HCT116 (cell line): ENCODE measurements around the gene SF3B5. TPM values are rescaled to one million over a fixed set of nuclear protein-coding genes. Genes with fewer than 3 reads are reported as not detected.

Experiments
- ATAC-seq: fragments of 200-7000 bp; cut with Tn5 transposase; 2 replicates; pipeline ENCODE4 v1.9.1; 2020; ENCODE audit warnings: mild to moderate bottlenecking, moderate library complexity
- BruUV-seq: library from RNA; stranded (reverse); fragments of 400-500 nt; replicated peaks from 2 replicates; lab custom pipeline; 2021; lab: Mats Ljungman, UMichigan
- CTCF ChIA-PET: fragments of 300-600 bp; sonication (Branson Sonifier 250); formaldehyde crosslinking; loops from one replicate; lab custom pipeline; 2021; ENCODE audit warnings: antibody characterized with exemption; lab: Charles Lee
- POLR2A ChIA-PET: fragments of 300-600, 350-600 bp; sonication (Branson Sonifier 250); formaldehyde crosslinking; loops from one replicate; lab custom pipeline; 2021; ENCODE audit warnings: antibody characterized with exemption; lab: Charles Lee
- RAD21 ChIA-PET, 2 experiments: fragments of 300-600 bp; sonication (Branson Sonifier 250); formaldehyde crosslinking; loops; one replicate each; lab custom pipeline; 2023; ENCODE audit warnings: low total read pairs in 2 of 2; ENCODE audit not compliant: uncharacterized antibody in 2 of 2, unreplicated experiment in 2 of 2, low non-redundant PET in 1 of 2; lab: Charles Lee
- DNase-seq: peaks from one replicate; pipeline ENCODE4 v3.0.0-alpha.2; 2010; ENCODE audit warnings: low read depth, low spot score
- H2AFZ ChIP-seq: fragments of 200-600 bp; shearing (Covaris generic), sonication (generic); 2 replicates; pipeline ENCODE4 v1.6.1; 2017; ENCODE audit warnings: low read depth, mixed run types, mixed read lengths, antibody characterized with exemption, low read length; ENCODE audit not compliant: poor library complexity, severe bottlenecking
- H3K27ac ChIP-seq: 2 replicates; pipeline ENCODE4 v1.5.1; 2012; ENCODE audit warnings: low read depth, low read length
- H3K27me3 ChIP-seq: fragments of 200-600 bp; sonication (generic); 2 replicates; pipeline ENCODE4 v1.6.1; 2016; ENCODE audit warnings: mixed run types, low read length, mixed read lengths; ENCODE audit not compliant: insufficient read depth
- H3K36me3 ChIP-seq, 2 experiments: fragments of 200-500 bp in 1 of 2; fragments of 200-600 bp in 1 of 2; sonication (Bioruptor generic) in 1 of 2; sonication (generic) in 1 of 2; 2 replicates each; pipeline versions ENCODE4 v1.5.1 to v1.6.1; 2014 to 2016; ENCODE audit warnings: low read length in 2 of 2, inconsistent platforms in 1 of 2, mixed read lengths in 1 of 2, mixed run types in 1 of 2; ENCODE audit not compliant: insufficient read depth in 2 of 2, control insufficient read depth in 1 of 2
- H3K4me1 ChIP-seq, 2 experiments: fragments of 200-600 bp in 1 of 2; sonication (generic) in 1 of 2; 2 replicates each; pipeline versions ENCODE4 v1.5.1 to v1.6.1; 2012 to 2017; ENCODE audit warnings: low read length in 2 of 2, inconsistent platforms in 1 of 2, mild to moderate bottlenecking in 1 of 2, mixed read lengths in 1 of 2, mixed run types in 1 of 2, moderate library complexity in 1 of 2; ENCODE audit not compliant: insufficient read depth in 2 of 2, control insufficient read depth in 1 of 2
- H3K4me2 ChIP-seq: fragments of 200-600 bp; sonication (generic); 2 replicates; pipeline ENCODE4 v1.6.1; 2017; ENCODE audit warnings: mixed run types, low read length, mixed read lengths
- H3K4me3 ChIP-seq, 2 experiments: fragments of 200-600 bp in 1 of 2; sonication (generic) in 1 of 2; replicated peaks in 1 of 2; 2 replicates each; pipeline ENCODE4 v1.5.1; 2011 to 2016; ENCODE audit warnings: low read length in 2 of 2, control low read depth in 1 of 2, low read depth in 1 of 2, mild to moderate bottlenecking in 1 of 2, mixed read lengths in 1 of 2, mixed run types in 1 of 2
- H3K79me2 ChIP-seq: fragments of 200-600 bp; sonication (generic); 2 replicates; pipeline ENCODE4 v1.6.1; 2017; ENCODE audit warnings: mild to moderate bottlenecking, mixed run types, low read length, moderate library complexity, mixed read lengths; ENCODE audit not compliant: insufficient read depth
- H3K9ac ChIP-seq: fragments of 200-600 bp; sonication (generic); 2 replicates; pipeline ENCODE4 v1.6.1; 2016; ENCODE audit warnings: low read length, mixed read lengths
- H3K9me2 ChIP-seq: fragments of 200-600 bp; sonication (generic), shearing (Covaris generic); 2 replicates; pipeline ENCODE4 v1.6.1; 2017; ENCODE audit warnings: mixed run types, mild to moderate bottlenecking, moderate library complexity; ENCODE audit not compliant: insufficient read depth
- H3K9me3 ChIP-seq, 2 experiments: fragments of 200-500 bp in 1 of 2; fragments of 200-600 bp in 1 of 2; sonication (Bioruptor generic) in 1 of 2; sonication (generic) in 1 of 2; 2 replicates each; pipeline ENCODE4 v1.6.1; 2014 to 2017; ENCODE audit warnings: low read length in 2 of 2, mixed read lengths in 2 of 2, inconsistent platforms in 1 of 2, low read depth in 1 of 2, mild to moderate bottlenecking in 1 of 2, mixed run types in 1 of 2, moderate library complexity in 1 of 2; ENCODE audit not compliant: control insufficient read depth in 1 of 2, insufficient read depth in 1 of 2
- H4K20me1 ChIP-seq: fragments of 200-600 bp; sonication (generic), shearing (Covaris generic); 2 replicates; pipeline ENCODE4 v1.6.1; 2017; ENCODE audit warnings: mixed run types, mild to moderate bottlenecking, moderate library complexity; ENCODE audit not compliant: insufficient read depth
- CBX3 ChIP-seq: IDR thresholded peaks from 2 replicates; pipeline ENCODE4 v1.6.1; 2012; ENCODE audit warnings: low read depth
- EGR1 ChIP-seq: IDR thresholded peaks from 2 replicates; pipeline ENCODE4 v1.6.1; 2012; ENCODE audit warnings: low read depth
- ELF1 ChIP-seq: IDR thresholded peaks from 2 replicates; pipeline ENCODE4 v1.6.1; 2012; ENCODE audit warnings: low read depth, borderline replicate concordance
- EZH2 ChIP-seq: fragments of 200-600 bp; sonication (generic); IDR thresholded peaks from 2 replicates; pipeline ENCODE4 v1.6.1; 2017; ENCODE audit warnings: antibody characterized with exemption, mixed run types
- FOSL1 ChIP-seq: IDR thresholded peaks from 2 replicates; pipeline ENCODE4 v1.6.1; 2012; ENCODE audit warnings: low read depth
- JUND ChIP-seq: IDR thresholded peaks from 2 replicates; pipeline ENCODE4 v1.6.1; 2012
- POLR2A ChIP-seq: IDR thresholded peaks from 2 replicates; pipeline ENCODE4 v1.7.0; 2011; ENCODE audit warnings: borderline replicate concordance; ENCODE audit not compliant: insufficient read depth, insufficient read length; ENCODE audit errors: extremely low read depth
- POLR2AphosphoS5 ChIP-seq: IDR thresholded peaks from 2 replicates; pipeline ENCODE4 v1.6.1; 2011; ENCODE audit warnings: mild to moderate bottlenecking, low read depth, low read length, moderate library complexity
- RAD21 ChIP-seq: IDR thresholded peaks from 2 replicates; pipeline ENCODE4 v1.6.1; 2012; ENCODE audit warnings: low read depth, mild to moderate bottlenecking
- SP1 ChIP-seq: IDR thresholded peaks from 2 replicates; pipeline ENCODE4 v1.6.1; 2012; ENCODE audit warnings: low read depth
- SRF ChIP-seq: IDR thresholded peaks from 2 replicates; pipeline ENCODE4 v1.6.1; 2012; ENCODE audit warnings: low read depth
- TCF7L2 ChIP-seq: IDR thresholded peaks from 2 replicates; pipeline ENCODE4 v1.7.0; 2011; ENCODE audit warnings: borderline replicate concordance, inconsistent platforms; ENCODE audit not compliant: insufficient read depth, insufficient read length; ENCODE audit errors: extremely low read depth
- YY1 ChIP-seq: IDR thresholded peaks from 2 replicates; pipeline ENCODE4 v1.6.1; 2011; ENCODE audit warnings: low read length, low read depth, moderate library complexity, mild to moderate bottlenecking; ENCODE audit not compliant: insufficient replicate concordance; ENCODE audit errors: extremely low read depth
- ZFX ChIP-seq: fragments of 450-650 bp; IDR thresholded peaks from 2 replicates; pipeline ENCODE4 v1.6.1; 2017
- ZNF274 ChIP-seq: fragments of 200-500 bp; sonication (Bioruptor generic); IDR thresholded peaks from 2 replicates; pipeline ENCODE4 v1.6.1; 2014; ENCODE audit warnings: mild to moderate bottlenecking, low read depth, low read length, inconsistent platforms
- intact Hi-C: fragments of 100-400 bp; cut with micrococcal nuclease; formaldehyde crosslinking; loops from 2 replicates; pipeline ENCODE4 v1.10.0; 2022
- total RNA-seq: library from RNA; stranded (reverse); gene quantifications from one replicate; pipeline ENCODE4 v1.2.1, GENCODE V29; 2021; ENCODE audit not compliant: unreplicated experiment
- TF ChIP-seq, protein P1 (sequence below), 3 experiments: fragments of 200-600 bp in 1 of 3; sonication (generic) in 1 of 3; IDR thresholded peaks in 2 of 3; conservative IDR thresholded peaks in 1 of 3; 2 replicates each; pipeline ENCODE4 v1.5.1; 2012 to 2017; ENCODE audit warnings: low read depth in 2 of 3, low read length in 2 of 3, antibody characterized with exemption in 1 of 3, borderline replicate concordance in 1 of 3, control low read depth in 1 of 3, mild to moderate bottlenecking in 1 of 3, mixed read lengths in 1 of 3, mixed run types in 1 of 3, moderate library complexity in 1 of 3; ENCODE audit not compliant: insufficient read depth in 1 of 3
- TF ChIP-seq, protein P2 (sequence below): IDR thresholded peaks from 2 replicates; pipeline ENCODE4 v1.6.1; 2012
- TF ChIP-seq, protein P3 (sequence below): IDR thresholded peaks from 2 replicates; pipeline ENCODE4 v1.6.1; 2011; ENCODE audit warnings: mild to moderate bottlenecking, low read length, moderate library complexity; ENCODE audit not compliant: insufficient replicate concordance; ENCODE audit errors: extremely low read depth
- TF ChIP-seq, protein P4 (sequence below): IDR thresholded peaks from 2 replicates; pipeline ENCODE4 v1.6.1; 2012
- TF ChIP-seq, protein P5 (sequence below): IDR thresholded peaks from 2 replicates; pipeline ENCODE4 v1.6.1; 2012; ENCODE audit warnings: low read depth

SF3B5 gene
- total RNA-seq, 1 experiment from 2014 or later: 173 TPM

DNA sequence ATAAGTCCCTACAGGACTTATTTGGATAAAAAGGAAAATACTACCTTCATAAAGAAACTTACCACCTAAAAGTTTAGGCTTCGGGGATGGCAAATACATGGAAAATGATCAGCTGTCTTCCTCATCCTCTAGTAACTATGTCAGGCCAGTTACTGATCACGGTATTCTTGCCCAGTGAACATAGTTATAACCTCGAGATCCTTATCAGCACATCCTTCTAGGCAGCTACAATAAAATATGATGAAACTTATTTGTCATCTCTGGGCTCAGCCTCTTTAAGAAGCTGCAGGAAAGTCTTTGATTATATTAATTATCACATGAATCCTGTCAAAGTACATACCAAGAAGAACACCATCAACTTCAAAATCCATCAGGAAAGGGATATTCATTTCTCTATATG, 41.8 kb downstream of the SF3B5 start (continued):
- TF ChIP-seq FOSL1 (no peak), ZNF274 (no peak), YY1 (no peak)

DNA sequence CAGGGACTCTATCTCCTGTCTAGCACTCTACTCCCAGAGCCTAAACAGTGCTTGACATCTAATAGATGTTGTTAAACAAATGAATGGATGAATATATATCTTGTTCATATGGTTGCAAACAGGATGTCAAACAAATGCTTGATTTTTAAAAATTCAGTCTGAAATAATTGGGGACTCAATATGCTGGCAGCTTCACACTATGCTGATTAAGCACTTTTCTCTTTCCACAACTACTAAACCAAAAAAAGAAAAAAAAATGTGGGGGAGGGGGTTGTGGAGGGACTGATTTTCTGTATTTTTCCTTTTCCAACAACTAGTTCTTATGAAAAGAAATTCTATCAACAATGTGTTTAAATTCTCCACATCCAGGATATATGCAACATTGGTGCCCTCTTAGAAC, 42.9 kb downstream of the SF3B5 start:
- no peaks in the 10 kb centered on the region for H3K4me1 ChIP-seq
- ChIA-PET RAD21 (no interaction called here), POLR2A (no interaction called here), CTCF (no interaction called here)
- BruUV-seq: no TSS peak
- ATAC-seq: no peak
- no peak overlapping the region for H3K4me3 ChIP-seq
- no peak overlapping the region for H2AFZ ChIP-seq
- no peaks in the 10 kb centered on the region for H3K79me2 ChIP-seq
- no peaks in the 10 kb centered on the region for H3K36me3 ChIP-seq
- H3K9me2 ChIP-seq: no peaks in the 10 kb centered on the region
- intact Hi-C loops: no loop called here
- TF ChIP-seq TCF7L2 (no peak), SP1 (no peak), CBX3 (no peak), SRF (no peak), POLR2AphosphoS5 (no peak), EZH2 (no peak), FOSL1 (no peak), ZFX (no peak), JUND (no peak), RAD21 (no peak), YY1 (no peak), ELF1 (no peak), EGR1 (no peak), POLR2A (no peak)
- TF ChIP-seq, protein P1, sequence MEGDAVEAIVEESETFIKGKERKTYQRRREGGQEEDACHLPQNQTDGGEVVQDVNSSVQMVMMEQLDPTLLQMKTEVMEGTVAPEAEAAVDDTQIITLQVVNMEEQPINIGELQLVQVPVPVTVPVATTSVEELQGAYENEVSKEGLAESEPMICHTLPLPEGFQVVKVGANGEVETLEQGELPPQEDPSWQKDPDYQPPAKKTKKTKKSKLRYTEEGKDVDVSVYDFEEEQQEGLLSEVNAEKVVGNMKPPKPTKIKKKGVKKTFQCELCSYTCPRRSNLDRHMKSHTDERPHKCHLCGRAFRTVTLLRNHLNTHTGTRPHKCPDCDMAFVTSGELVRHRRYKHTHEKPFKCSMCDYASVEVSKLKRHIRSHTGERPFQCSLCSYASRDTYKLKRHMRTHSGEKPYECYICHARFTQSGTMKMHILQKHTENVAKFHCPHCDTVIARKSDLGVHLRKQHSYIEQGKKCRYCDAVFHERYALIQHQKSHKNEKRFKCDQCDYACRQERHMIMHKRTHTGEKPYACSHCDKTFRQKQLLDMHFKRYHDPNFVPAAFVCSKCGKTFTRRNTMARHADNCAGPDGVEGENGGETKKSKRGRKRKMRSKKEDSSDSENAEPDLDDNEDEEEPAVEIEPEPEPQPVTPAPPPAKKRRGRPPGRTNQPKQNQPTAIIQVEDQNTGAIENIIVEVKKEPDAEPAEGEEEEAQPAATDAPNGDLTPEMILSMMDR (IDR thresholded peaks at IDR 0.05 in 2 of 3, conservative IDR thresholded peaks at IDR 0.05 in 1 of 3; ENCODE audit: borderline replicate concordance in 1 of 3, insufficient read depth in 1 of 3, low read depth in 2 of 3, low read length in 2 of 3): no peak
- TF ChIP-seq, protein P2, sequence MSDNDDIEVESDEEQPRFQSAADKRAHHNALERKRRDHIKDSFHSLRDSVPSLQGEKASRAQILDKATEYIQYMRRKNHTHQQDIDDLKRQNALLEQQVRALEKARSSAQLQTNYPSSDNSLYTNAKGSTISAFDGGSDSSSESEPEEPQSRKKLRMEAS: no peak
- TF ChIP-seq, protein P3, sequence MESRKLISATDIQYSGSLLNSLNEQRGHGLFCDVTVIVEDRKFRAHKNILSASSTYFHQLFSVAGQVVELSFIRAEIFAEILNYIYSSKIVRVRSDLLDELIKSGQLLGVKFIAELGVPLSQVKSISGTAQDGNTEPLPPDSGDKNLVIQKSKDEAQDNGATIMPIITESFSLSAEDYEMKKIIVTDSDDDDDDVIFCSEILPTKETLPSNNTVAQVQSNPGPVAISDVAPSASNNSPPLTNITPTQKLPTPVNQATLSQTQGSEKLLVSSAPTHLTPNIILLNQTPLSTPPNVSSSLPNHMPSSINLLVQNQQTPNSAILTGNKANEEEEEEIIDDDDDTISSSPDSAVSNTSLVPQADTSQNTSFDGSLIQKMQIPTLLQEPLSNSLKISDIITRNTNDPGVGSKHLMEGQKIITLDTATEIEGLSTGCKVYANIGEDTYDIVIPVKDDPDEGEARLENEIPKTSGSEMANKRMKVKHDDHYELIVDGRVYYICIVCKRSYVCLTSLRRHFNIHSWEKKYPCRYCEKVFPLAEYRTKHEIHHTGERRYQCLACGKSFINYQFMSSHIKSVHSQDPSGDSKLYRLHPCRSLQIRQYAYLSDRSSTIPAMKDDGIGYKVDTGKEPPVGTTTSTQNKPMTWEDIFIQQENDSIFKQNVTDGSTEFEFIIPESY: no peak
- TF ChIP-seq, protein P4, sequence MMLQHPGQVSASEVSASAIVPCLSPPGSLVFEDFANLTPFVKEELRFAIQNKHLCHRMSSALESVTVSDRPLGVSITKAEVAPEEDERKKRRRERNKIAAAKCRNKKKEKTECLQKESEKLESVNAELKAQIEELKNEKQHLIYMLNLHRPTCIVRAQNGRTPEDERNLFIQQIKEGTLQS: no peak
- TF ChIP-seq, protein P5, sequence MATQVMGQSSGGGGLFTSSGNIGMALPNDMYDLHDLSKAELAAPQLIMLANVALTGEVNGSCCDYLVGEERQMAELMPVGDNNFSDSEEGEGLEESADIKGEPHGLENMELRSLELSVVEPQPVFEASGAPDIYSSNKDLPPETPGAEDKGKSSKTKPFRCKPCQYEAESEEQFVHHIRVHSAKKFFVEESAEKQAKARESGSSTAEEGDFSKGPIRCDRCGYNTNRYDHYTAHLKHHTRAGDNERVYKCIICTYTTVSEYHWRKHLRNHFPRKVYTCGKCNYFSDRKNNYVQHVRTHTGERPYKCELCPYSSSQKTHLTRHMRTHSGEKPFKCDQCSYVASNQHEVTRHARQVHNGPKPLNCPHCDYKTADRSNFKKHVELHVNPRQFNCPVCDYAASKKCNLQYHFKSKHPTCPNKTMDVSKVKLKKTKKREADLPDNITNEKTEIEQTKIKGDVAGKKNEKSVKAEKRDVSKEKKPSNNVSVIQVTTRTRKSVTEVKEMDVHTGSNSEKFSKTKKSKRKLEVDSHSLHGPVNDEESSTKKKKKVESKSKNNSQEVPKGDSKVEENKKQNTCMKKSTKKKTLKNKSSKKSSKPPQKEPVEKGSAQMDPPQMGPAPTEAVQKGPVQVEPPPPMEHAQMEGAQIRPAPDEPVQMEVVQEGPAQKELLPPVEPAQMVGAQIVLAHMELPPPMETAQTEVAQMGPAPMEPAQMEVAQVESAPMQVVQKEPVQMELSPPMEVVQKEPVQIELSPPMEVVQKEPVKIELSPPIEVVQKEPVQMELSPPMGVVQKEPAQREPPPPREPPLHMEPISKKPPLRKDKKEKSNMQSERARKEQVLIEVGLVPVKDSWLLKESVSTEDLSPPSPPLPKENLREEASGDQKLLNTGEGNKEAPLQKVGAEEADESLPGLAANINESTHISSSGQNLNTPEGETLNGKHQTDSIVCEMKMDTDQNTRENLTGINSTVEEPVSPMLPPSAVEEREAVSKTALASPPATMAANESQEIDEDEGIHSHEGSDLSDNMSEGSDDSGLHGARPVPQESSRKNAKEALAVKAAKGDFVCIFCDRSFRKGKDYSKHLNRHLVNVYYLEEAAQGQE: no peak
- TF ChIP-seq, all 23 proteins: peak for 0
- H3K9me3 ChIP-seq: no peaks in the 10 kb centered on the region
- H4K20me1 ChIP-seq: no peaks in the 10 kb centered on the region
- DNase-seq: no peak
- H3K9ac ChIP-seq: no peak overlapping the region
- H3K27me3 ChIP-seq: no peaks in the 10 kb centered on the region
- no peak overlapping the region for H3K27ac ChIP-seq
- no peak overlapping the region for H3K4me2 ChIP-seq
